Activated CD4-positive, alpha-beta T cell treated with anti-CD3 and anti-CD28 coated beads, Interleukin-2, amount 50 U/mL, for 16 hours (primary cell): ENCODE data around the gene NR4A1.
A peak's percentile ranks its signal among the peaks of the same experiment; 100 is the strongest.

Source experiments
- DNase-seq: peaks from one replicate; pipeline ENCODE4 v3.0.0-alpha.2; 2020

Gene NR4A1

DNA sequence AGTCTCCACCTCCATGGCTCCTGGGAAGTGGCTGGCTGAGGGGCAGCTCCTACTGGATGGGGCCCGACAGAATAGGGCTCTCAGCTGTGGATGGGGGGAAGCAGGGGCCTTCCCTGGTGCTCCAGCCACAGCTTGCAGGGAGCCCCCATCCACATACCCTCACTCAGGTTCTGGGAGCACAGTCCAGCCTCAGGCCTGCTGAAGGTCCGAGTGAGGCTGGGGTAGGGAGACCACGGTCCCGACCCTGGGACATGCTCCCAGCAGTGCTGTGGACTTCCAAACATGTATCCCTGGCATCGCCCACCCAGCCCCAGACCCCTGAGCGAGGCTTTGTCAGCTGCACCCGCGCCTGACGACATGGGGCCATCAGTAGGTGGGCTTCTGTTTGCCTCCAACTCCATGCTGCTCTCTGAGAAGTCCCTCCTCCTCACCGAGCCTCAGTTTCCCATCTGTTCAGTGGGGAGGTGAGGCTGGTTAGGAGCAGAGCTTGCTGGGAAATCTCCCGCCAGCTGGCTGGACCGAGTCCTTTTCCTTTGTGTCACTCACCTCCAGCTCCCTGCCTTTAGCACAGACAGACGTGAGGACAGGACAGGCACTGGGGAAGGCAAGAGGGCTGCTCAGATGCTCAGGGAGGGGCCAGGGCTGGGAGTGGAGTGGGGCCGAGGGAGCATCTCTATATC is 9.4 kb downstream of the NR4A1 start:
- no peak for DNase-seq

GRCh38 chr12:52061470-52062166 is 10.4 kb downstream of the NR4A1 start:
- no peak for DNase-seq

- no peak for DNase-seq
Observed at GRCh38 chr12:52062167-52063081, 11.2 kb downstream of the NR4A1 start.

DNA sequence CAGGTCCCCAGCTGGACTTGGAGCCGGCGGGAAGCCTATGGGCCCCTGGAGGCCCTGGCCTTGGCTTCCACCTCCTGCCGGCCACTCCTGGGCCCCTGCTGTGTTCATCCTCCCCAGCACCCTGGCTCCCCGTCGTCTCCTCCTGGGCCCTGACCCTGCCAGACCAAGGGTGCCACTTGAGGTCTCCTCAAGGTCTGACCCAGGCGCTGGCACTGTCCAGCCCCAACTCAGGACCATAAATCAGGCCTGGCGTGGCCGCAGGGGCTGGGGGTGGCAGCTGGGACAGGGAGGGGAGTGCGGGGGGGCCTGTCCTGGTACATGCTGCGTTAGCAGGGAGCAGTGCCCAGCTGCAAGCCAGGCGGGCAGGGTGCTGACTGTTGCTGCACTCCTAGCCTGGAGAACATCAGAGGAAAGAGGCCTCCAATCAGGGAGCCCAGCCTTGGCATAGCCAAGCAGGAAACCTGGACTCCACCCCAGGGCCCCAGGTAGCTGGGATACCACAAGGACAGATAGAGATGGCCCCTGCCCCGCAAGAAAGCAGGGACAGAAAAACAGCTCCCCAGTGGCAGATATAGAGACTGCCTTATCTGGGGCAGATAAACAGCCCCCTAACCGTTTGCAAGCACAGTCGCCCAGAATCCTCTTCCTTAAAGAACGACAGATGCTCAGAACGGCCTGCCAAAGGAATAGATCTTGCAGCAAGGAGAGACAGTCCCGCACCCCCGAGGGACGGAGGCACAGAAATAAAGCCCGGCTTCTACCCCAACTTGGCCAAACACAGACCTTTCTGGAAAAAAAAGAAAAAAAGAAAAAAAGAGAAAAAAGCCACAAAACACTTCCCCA is 12.1 kb downstream of the NR4A1 start:
- DNase-seq, result no peak

DNA sequence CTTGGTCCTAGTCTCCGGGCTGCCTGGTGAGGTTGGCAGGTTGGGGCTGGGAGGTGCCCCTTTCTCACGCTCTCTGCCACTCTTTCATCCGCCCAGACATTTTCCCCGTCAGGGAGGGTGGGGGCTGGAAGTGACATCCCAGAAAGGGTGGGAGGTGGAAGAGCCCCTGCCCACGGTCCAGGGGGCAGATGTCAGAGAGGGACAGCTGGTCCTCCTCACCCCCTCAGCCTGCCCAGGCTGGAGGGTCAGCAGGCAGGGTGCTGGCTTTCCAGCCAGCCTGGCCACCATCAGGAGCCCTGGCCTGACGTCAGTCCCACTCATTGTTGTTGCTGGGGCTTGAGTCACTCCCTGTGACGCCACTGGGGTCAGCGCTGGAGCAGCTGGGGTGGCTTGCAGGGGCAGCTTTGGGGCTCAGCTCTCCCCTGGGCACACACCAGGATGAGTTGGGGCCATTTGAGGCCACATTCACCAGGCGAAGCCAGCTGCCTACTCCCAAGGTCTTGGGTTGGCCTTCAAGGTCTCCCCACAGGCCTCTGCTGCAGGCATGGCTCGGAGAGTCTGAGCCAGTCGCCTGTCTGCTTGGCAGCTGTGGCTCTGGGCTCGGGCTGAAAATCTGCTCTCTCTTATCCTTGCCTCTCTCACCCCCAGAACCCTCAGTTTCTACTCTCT is 12.9 kb downstream of the NR4A1 start:
- no peak for DNase-seq

GRCh38 chr12:52066346-52067080 is 15.3 kb downstream of the NR4A1 start:
- DNase-seq, result peak; percentile 41

GRCh38 chr12:52067081-52067374 is 15.8 kb downstream of the NR4A1 start:
- DNase-seq, result no peak

DNA sequence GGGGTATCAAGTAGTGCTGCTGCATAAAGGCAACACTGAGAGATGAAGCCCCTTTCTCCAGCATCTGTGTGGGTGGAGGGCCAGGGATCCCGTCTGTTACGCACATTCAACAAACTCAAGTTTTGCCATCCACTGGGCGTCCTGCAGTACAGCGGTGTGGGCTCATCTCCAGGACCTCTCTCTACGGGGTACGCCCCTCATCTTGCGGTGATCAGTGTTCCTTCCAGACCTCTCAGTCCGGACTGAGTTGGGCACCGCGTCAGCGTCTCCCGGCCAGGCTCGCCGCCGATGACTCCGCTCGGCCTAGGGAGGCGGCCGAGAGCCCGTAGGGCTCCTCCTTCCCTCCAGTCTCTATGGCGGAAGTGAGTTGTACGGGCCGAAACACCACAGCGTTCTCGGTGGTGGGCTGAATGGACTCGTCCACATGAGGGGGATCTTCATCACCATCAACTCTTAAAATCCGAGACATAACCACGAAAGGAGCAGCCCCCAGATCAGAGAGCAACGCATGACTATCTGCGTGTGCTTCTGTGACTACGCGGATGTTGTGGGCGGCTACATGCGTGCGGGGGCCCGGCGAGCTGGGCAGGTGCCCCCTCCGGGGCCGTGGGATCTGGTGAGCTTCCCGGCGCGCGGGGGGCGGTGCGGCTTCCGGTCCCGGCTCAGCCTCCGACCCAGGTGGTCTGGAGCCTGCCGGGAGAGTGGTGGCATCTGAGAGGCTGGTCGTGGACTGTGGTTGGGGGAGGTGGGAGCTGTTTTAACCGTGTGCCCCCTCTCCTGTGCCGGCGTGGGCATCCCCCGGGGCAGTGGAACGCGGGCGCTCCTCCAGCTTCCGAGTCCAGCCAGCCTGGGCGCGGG is 18.3 kb downstream of the NR4A1 start, which contains the start of gene ATG101:
Gene ATG101, plus strand, starts transcription at position 652 of the 858 bp plus-strand sequence. CDS start 3,673 bp downstream, outside the sequence.
- peak; percentile 94 for DNase-seq

GRCh38 chr12:52070185-52070925 is 19.1 kb downstream of the NR4A1 start:
- DNase-seq, result no peak

DNA sequence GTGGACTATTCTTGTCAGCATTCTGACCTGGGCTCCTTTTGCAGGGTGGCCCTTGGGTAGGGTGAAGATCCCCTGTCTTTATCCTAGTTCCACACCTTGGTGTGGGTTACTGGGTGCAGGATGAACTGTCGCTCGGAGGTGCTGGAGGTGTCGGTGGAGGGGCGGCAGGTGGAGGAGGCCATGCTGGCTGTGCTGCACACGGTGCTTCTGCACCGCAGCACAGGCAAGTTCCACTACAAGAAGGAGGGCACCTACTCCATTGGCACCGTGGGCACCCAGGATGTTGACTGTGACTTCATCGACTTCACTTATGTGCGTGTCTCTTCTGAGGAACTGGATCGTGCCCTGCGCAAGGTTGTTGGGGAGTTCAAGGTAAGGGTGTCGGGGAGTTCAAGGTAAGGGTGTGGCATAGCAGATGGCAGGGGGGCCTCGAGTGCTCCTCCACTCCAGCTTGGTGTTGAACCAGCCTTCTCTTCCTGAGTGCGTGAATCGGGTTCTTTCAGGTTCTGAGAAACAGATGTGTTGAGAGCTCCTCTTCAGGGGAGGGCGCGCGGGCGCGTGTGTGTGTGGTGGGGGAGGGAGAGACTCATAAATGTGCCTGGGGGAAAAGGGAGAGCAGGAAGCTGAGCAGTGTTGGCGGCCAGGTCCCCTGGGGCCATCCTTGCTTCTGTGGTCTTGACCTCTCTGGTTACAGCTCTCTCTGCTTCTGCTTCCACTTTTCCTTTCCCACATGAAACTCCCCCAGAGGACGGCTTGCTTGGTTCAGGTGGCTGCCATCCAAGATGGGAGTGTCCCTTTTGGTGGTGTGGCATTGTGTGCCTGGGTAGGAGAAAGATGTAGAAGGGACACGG is 22.5 kb downstream of the NR4A1 start:
- DNase-seq, result no peak

- no peak for DNase-seq
Observed at GRCh38 chr12:52074971-52075724, 23.9 kb downstream of the NR4A1 start.

- no peak for DNase-seq
Observed at GRCh38 chr12:52076811-52077210, 25.6 kb downstream of the NR4A1 start.

- no peak for DNase-seq
Observed at GRCh38 chr12:52078276-52078675, 27.0 kb downstream of the NR4A1 start.

GRCh38 chr12:52079576-52080402 is 28.5 kb downstream of the NR4A1 start, which contains the start of gene SMIM41:
SMIM41 (plus strand) TSS chr12:52079704; CDS start chr12:52079780, 76 bp downstream.
- DNase-seq, result no peak

DNA sequence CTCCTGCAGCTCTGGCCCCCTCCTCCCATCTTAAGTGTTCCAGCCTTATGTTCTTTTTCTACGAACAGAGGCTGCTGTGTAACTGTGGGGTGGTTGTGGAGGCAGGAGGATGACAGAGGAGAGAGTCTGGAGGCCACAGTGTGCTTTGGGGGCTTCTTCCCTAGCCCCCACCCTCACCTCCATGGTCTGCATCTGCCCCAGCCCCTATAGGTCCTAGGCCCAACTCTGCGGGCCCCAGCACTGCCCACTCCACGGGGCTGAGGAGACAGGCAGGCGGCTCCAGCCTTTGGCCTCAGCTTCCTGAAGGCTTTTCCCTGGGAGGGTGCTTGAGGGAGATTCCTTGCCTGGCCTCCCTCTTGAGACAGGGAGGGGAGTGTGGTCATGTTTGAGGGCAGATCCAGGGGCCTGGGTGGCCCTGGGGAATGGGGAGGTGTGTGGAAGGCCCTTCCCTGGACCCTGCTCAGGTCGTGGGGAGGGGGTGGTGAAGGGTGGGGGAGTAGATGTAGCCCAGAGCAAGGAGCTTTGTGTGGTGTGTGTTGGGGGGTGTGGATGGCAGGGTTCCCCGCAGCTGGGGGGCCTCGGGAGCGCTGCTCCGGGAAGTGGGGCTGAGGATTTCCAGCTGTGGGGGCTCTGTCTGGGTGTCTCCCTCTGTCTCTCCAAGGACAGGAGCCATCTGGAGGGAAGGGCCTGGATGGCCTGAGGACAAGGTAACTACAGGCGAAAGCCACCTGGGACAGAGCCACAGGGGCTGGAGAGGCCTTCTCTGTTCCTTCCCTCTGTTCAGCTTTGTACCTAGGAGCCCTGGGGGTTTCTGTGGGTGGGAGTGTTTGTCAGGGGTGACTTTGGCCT is 29.4 kb downstream of the NR4A1 start:
- no peak for DNase-seq

- DNase-seq, result no peak
Observed at GRCh38 chr12:52081263-52081733, 30.1 kb downstream of the NR4A1 start.
